Epithelial cell of prostate (primary cell): ENCODE data around the gene TFAP2B.

Source experiments
- DNase-seq: peaks from one replicate; pipeline ENCODE4 v3.0.0-alpha.2; 2011; ENCODE audit warnings: low read depth, low spot score
- H3K27ac ChIP-seq: fragments of 450-650 bp; 2 replicates; pipeline ENCODE4 v1.5.1; 2017; ENCODE audit warnings: mild to moderate bottlenecking

TFAP2B gene

DNA sequence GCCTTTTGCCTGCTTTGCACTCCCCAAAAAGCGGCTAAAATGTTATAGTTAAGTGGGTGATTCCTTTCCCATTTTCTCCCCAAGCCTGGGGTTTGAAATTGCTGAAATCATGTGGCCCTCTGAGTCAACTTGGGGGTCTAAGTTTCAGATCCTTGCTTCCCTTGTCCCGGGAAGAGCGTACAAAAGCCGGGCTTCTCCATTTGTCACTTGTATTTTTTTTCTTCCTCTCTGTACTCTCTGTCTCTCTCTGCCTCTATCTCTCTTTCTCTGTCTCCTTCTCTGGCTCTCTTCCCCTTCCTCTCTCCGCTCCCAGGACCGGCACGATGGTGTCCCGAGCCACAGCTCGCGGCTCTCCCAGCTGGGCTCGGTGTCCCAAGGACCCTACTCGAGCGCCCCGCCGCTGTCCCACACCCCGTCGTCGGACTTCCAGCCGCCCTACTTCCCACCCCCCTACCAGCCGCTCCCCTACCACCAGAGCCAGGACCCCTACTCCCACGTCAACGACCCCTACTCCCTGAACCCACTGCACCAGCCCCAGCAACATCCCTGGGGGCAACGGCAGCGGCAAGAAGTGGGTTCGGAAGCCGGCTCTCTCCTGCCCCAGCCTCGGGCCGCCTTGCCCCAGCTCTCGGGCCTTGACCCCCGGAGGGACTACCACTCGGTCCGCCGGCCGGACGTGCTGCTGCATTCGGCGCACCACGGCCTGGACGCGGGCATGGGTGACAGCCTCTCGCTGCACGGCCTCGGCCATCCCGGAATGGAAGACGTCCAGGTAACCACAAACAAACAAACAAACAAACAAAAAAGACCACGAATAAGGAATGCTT is 4.6 kb downstream of the TFAP2B start:
- DNase-seq: no peak
- H3K27ac ChIP-seq: no peak overlapping the region

DNA sequence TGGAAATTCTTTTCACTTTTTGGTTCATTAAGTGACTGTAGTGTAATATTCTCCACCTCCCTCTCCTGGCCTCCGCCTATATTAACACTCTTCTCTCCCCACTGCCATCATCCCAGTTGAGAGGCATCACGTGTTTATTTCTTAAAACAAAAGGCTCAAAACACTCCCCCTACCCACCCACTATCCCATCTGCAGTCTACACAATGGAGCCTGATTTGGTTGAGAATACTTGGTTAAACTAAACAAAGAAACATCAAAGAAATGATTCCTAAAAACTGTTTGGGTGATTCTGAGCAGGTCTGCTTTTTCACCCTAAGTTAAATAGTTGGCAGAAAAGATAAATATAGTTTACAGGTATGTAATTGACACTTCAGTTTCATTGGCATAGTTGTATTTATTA is 5.9 kb downstream of the TFAP2B start:
- no peak overlapping the region for H3K27ac ChIP-seq
- DNase-seq: no peak

DNA sequence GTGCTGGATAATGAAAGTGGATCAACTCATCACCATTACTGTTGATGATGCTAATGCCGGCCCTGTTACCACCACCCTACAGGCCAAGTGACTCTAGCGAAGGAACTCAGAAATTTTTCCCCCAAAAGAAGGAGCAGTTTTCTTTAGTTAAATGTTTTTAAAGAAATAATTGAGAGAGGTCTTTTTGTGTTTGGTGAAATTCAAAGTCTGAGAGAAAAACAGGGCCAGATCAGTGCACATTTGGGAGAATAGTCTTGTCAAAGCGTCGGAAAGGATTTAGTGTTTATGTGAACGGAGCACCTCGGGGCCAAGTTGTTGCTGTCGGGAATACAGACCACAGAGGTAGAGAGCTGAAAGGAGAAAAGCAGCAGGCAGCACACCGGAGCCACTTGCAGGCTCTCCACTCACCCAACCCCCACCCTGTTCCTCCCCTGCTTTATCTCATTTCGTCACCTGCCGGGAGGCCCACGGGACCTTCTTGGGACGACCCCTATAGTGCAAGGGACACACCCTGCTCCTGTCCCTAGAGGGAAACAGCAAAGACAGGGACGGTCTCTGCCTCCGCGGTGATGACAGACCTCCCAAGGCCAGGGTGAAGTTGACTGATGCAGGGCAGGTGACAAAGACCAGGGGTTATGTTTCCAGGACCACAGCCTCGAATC is 6.8 kb downstream of the TFAP2B start:
- DNase-seq: no peak
- no peak overlapping the region for H3K27ac ChIP-seq

DNA sequence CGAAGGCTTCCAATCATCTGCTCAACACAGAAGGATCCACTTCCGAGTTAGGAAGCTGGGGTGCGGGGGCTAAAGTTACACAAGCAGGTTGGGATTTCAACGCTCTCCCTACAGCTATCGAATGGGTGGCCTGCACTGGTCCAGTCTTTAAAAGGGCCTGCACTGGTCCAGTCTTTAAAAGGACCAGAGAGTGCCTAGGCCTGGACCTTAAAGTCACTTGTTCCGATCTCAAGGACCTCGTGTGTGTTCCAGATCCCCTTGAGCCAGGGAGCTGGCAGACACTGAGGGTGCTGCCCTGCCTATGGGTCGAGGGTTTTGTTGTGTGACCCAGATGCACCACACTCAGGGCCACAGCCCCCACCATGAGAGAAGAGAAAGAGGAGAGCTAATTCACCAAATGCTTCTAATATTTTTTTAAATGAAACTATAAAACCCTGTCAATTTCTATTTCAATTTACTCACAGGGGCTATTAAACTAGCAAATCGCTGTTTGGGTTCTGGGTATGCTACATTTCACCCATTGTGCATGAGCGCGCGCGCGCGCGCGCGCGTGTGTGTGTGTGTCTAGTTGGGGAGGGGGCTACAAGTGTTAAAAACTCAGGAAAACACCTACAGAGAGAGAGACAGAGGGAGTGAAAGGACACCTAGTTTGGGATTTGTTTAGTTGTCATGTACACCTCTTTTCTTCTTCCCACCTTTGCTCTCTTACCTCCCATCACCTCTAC is 7.5 kb downstream of the TFAP2B start:
- DNase-seq: no peak
- H3K27ac ChIP-seq: no peak overlapping the region

DNA sequence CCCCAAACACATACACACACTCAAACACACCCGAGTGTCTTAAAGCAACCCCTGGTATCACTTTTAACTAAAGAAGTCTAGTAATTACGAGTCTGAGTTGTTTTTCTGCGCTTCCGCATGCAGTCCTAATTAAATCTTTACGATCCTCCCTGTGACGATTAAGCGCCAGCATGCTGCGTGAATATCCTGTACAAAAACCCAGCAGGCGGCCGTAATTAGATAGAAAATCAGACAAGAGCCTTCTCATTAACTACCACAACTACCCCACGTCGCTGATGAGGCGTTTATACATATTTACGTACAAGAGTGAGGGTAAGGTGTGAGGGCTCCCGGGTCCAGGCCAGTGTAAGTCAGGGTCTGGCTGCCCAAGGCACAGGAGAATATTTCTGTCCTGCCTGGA is 8.1 kb downstream of the TFAP2B start:
- no peak overlapping the region for H3K27ac ChIP-seq

DNA sequence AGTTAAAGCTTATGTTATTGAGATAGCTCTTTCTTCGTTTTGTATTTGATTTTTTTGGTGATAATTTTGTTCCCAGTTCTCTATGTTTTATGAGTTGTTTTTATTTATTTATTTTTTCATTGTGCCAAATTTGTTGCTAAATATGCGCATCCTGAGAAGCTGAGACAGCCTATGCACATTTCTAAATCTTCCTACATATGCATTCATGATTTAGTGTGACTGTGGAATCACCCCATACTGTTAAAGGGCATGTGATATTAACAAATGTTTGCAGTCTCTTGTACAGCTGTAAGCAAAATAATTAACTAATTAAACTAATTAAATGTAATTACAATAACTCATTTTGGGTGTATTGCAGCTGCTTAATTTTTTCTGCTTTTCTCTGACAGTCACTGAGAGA is 10.4 kb downstream of the TFAP2B start:
- no peak overlapping the region for H3K27ac ChIP-seq
- DNase-seq: no peak

More for the DNA sequence above, 8.1 kb downstream of the TFAP2B start:
- no peak for DNase-seq

DNA sequence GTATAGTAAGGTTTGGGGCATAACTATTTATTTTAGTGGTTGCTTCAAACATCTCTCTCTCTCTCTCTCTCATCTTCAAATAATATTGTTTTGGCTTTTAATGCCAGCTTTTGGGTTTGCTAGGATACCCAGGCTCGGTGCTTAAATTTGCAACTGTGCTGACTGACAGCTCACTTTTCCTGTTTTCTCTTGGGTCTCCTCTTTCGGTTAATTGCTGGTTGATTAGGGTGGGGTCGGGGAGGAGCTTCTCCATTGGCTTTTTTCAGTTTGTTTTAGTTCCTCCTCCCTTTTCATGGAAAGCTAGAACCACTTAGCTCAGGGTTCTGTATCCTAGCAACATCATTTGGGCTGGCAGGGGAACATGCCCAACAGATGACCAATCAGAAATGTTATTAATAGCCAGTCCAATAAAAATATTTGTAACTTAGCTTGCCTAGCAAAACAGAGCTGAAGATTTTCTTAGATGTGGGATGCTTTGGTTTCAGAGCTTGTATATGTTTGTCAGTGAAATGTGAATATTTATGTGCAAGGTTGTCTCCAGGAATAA is 11.3 kb downstream of the TFAP2B start:
- no peak overlapping the region for H3K27ac ChIP-seq
- DNase-seq: no peak

DNA sequence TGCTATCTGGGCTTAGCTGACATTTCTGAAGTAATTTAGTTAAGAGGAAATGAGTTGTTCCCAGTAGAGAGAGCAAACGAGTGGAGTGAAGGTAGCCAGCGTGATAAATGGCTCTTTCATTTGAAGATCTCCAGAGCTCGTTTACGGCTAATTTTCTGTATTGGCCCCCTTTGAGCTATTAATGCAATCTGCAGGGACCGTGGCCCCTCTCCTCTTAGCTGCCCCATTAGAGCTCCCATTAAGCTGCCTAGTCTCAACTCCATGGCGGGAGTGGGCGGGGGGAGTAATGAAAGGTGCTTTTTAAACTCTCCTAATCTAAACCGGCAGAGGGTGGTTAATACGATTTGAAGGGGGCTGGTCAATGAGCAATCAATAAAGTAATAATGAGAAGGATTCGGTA is 12.5 kb downstream of the TFAP2B start:
- H3K27ac ChIP-seq: no peak overlapping the region
- DNase-seq: no peak

DNA sequence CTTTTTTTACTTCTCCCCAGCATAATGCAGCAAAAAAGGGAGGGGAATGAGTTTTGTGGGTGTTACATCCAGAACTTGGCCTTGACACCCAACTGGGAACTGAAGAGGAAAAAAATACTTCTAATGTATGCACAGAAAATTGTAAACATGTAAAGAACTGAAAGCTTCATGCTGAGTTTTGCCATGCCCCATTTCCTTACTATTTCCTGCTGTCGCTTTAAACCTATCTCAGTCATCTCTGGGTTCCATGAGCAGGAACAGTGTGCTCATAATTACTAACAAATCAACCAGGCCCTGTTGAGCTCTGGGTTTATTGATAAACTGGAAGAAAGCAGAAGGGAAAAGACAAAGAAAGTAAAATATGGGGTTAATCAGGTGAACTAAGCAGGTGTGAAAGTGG is 14.2 kb downstream of the TFAP2B start:
- H3K27ac ChIP-seq: no peak overlapping the region
- no peak for DNase-seq

DNA sequence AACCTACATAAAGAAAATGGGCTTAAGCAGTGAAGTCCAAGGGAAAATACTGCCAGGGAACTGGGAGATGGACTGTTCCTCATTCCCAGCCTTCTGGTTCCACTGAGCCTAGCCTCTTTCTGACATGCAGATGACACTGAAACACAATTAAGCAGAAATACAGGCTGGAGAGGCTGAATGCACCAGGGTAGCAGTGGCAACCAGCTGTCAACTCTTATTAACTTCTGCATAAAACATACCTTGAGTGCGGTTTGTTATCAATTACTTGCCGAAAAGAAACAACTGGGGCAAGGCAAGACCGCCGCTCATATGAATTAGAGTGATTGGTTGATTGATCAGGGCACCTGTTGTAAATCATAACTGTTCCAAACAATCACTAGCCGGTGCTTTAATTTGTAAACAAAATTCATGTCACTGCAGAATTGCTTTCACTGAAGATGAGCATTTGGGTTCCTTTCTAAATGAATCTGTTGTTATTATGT is 16.3 kb downstream of the TFAP2B start:
- no peak overlapping the region for H3K27ac ChIP-seq
- no peak for DNase-seq

DNA sequence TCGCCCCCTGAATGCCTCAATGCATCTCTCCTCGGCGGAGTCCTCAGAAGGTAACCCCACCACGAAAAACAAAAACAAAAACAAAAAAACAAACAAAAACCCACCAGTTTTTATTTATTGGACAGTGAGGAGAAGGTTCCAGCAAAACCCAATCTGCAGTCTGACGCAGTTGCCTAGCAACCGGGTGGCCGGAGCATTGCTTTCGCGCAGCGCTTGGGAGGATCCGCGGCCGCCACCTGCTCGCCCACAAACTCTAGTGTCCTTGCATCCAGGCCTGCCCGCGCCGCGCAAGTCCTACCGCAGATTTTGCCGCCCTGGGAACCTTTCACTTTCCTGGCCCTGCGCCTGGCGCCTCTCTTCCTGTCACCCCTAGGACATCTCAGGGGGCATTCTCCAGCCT is 17.6 kb downstream of the TFAP2B start:
- DNase-seq: no peak
- no peak overlapping the region for H3K27ac ChIP-seq

DNA sequence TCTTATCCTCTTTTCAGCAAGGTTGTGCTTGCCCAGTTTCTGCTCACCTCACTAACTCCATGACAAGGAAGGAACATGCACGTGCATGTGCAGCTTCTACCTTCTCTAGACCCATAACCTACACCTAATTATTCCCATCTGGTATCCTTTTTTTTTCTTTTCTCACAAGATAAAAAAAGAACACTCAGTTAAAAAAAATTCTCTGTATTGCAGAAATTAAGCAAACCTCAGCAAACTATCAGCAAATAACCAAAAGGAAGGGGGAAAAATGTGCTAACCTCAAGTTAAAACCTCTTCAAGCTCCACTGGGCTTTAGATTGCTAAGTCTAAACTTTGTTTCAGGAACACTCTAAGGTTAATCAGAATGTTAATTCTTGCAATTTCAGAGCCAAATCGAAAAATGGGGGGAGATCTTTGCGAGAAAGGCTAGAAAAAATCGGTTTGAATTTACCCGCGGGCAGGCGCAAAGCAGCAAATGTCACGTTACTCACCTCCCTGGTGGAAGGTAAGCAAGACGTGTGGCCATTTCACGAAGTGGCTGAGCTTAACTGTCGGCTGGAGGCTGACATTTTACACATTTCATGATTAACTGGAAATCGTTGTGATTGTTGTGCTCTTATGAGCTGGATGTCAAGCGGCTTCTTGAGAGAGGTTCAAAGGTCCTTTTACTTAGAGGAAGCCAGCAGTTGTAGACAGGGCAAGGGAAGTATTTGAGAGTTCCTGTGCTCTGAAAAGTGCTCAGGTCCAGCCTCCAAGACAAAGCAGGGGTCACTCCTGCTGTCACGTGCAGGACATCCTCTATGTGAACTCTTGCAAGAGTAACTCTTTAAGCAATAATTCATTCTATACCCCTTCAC is 19.1 kb downstream of the TFAP2B start:
- no peak overlapping the region for H3K27ac ChIP-seq
- no peak for DNase-seq

DNA sequence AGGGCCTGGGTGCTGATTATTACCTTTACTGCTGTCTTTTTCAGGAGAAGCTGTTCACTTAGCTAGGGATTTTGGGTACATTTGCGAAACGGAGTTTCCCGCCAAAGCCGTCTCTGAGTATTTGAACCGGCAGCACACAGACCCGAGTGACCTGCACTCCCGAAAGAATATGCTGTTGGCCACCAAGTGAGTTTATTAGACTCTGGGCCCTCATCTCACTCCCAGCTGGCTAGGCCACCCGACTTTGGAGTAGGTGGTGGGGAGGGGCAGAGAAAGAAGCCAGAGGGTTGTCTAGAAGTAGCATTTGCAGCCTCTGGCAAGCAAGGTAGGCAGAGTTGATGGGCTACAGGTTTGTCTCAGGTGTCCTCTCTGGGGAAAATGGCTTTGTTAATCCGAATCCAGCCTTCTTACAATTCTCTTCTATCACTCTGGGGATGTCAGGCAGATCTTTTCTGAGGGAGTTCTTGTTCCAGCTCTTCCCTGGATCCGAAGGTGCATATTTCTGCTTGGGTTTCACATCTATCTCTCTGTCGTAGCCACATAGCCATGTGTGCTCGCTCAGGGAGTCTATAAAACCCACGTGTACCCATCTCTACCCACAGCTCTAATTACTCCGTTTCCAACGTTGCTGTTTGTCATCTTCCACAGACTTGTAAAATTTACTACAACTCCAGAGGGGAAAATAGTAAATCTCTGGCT is 21.6 kb downstream of the TFAP2B start:
- H3K27ac ChIP-seq: no peak overlapping the region
- no peak for DNase-seq

DNA sequence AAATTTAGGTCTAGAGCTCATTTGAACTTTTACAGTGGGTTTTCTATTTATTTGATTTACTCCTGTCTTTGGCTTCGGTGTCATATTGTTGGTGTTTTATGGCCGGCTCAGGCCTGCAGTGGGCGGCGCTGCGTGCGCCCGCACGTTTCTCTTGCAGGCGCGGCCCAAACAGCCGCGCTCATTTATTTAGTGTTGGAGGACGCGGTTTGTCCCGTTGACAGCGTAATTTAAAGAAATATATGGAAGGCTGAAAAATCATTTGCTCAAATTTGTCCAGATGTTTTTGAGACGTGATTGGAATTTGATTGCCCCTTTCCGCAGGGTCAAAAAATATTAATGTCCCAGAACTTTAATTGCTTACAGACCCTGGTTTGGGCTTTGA is 22.1 kb downstream of the TFAP2B start:
- DNase-seq: no peak
- no peak overlapping the region for H3K27ac ChIP-seq

DNA sequence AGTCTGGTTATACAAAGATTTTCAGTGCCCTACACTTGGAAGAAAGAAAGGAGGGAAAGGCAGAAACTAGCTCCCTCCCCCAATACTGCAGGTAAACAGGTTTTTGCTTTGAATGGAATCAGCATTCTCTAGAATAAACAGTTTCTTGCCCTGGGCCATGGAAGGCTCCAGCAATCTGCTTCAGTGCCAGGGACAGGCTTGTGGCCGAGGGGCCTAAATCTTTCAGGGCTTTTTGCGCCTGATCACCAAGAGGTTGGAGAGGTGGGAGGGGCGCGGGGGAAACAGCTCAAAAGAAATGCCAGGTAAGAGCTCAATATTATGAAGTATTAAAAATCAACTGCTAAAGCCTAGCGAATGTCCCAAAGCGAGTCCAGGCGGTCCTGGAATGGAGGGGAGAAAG is 23.8 kb downstream of the TFAP2B start:
- no peak overlapping the region for H3K27ac ChIP-seq
- no peak for DNase-seq

DNA sequence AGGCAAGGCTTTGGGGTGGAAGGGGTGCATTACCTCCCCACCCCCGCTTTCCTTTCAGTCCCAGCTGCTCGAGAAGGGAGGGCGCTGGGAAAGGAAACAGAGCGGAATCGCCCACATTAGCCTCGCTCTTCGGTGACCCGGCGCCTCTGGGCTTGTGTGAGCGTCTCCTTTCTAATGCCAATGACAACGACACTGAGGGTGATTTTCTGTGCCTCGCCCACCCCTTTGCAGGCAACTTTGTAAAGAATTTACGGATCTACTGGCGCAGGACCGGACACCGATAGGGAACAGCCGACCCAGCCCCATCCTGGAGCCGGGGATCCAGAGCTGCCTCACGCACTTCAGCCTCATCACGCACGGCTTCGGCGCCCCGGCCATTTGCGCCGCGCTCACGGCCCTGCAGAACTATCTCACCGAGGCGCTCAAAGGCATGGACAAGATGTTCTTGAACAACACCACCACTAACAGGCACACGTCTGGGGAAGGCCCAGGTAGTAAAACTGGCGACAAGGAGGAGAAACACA is 24.3 kb downstream of the TFAP2B start:
- DNase-seq: no peak
- H3K27ac ChIP-seq: no peak overlapping the region

DNA sequence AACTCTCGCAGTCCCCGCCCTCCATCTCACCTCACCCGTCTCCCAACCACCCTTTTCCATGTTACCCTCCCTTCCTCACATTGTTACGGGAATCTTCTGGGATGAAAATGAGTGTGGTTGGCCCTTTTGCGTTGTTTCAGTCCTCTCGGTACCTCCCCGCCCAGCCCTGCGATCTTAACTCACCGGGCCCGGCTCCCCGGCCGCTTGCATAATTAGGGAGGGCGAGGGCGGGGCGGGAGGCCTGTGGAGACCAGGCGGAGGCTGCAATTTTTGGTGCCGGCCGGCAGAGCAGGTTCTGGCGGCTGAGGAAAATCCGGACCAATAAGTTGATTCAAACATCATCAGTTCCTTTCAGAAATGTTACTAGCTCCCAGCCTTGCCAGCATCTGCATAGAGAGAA is 25.2 kb downstream of the TFAP2B start:
- DNase-seq: no peak
- H3K27ac ChIP-seq: no peak overlapping the region

DNA sequence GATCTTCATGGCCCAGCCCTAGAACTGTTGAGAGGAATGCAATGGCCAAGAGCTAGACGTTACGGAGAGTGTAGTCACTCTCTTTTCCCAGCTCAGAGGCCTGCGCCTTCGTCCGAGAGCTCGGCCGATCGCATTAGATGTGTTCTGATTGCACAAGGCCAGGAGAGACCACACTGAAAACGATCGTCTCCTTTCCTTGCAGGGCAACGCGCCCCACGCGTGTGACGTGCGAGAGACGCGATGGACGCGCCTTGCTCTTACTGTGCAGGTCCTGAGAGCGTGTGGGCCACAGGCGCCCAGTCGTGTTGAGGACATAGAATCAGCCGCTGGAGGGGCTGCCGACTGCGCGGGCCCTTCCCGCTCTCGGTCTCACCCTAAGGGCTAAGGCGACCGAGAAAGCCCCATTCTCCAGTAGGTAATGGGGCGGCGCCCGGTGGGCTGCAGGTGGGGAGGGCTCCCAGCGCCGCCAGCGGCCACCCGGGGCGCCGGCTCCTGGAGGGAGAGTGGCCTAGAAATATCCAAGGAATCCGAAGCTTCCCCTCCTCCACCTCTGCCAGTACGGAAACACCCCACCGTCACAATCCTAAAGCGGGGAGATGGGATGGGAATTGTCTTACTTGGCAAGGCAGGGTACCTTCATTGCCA is 26.9 kb downstream of the TFAP2B start:
- H3K27ac ChIP-seq: no peak overlapping the region
- no peak for DNase-seq
